ENCODE data around the gene CSTA. TPM values are rescaled to one million over a fixed set of nuclear protein-coding genes. Genes with fewer than 3 reads are reported as not detected.

The CSTA gene
- total RNA-seq, 1 experiment from 2014 or later = not detected

DNA sequence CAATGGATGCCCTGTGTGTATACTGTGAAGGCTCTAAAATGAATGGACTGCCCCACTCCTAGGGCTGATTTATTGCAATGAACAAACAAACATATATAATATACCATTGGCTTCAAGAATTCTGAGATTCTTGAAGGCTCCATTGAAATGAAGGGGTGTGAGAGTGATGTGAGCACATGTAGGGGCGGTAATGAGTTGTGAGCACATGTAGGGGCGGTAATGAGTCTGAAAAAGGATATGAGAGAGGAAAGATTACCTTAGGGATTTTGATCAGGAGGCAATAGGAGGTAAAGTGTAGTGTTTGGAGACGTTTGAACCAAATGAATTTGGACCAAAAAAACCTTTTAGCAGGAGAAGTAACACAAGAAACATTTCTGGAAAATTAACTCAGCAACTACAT is 62.7 kb downstream of the CSTA start:
- H3K9ac ChIP-seq (ENCODE audit: low read length) = no peak overlapping the region
- BruUV-seq (replicated peaks) = no TSS peak
- peaks cover 64% of the 10 kb centered on the region for H3K79me2 ChIP-seq (ENCODE audit: low read length)
- no peaks in the 10 kb centered on the region for H3K9me2 ChIP-seq (replicated peaks; ENCODE audit: low read length)
- H2AFZ ChIP-seq (ENCODE audit: low read length) = no peak overlapping the region
- H3K4me1 ChIP-seq (ENCODE audit: insufficient read depth, low read length) = peaks cover 36% of the 10 kb centered on the region
- TF ChIP-seq EZH2 (IDR thresholded peaks at IDR 0.05; ENCODE audit: low read length, unreplicated experiment) = no peak
- TF ChIP-seq, protein P1, sequence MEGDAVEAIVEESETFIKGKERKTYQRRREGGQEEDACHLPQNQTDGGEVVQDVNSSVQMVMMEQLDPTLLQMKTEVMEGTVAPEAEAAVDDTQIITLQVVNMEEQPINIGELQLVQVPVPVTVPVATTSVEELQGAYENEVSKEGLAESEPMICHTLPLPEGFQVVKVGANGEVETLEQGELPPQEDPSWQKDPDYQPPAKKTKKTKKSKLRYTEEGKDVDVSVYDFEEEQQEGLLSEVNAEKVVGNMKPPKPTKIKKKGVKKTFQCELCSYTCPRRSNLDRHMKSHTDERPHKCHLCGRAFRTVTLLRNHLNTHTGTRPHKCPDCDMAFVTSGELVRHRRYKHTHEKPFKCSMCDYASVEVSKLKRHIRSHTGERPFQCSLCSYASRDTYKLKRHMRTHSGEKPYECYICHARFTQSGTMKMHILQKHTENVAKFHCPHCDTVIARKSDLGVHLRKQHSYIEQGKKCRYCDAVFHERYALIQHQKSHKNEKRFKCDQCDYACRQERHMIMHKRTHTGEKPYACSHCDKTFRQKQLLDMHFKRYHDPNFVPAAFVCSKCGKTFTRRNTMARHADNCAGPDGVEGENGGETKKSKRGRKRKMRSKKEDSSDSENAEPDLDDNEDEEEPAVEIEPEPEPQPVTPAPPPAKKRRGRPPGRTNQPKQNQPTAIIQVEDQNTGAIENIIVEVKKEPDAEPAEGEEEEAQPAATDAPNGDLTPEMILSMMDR (conservative IDR thresholded peaks at IDR 0.05; ENCODE audit: low read depth, low read length) = no peak
- no peak for TF ChIP-seq EZH2phosphoT487 (IDR thresholded peaks at IDR 0.05; ENCODE audit: borderline replicate concordance, low read length)
- no peak overlapping the region for H3K4me2 ChIP-seq (ENCODE audit: low read length)
- ATAC-seq (no peak), DNase-seq (no peak)
- POLR2A ChIA-PET (ENCODE audit: unreplicated experiment) = no interaction called here
- no peaks in the 10 kb centered on the region for H3K27me3 ChIP-seq (ENCODE audit: low read length)
- CTCF ChIA-PET = no interaction called here
- intact Hi-C loops (cut with micrococcal nuclease) = no loop called here
- no peaks in the 10 kb centered on the region for H4K20me1 ChIP-seq (ENCODE audit: low read length)
- no peaks in the 10 kb centered on the region for H3K9me3 ChIP-seq (ENCODE audit: low read length)
- no peak overlapping the region for H3K27ac ChIP-seq (ENCODE audit: low read length)
- no peak overlapping the region for H3K4me3 ChIP-seq (ENCODE audit: low read length)
- H3K36me3 ChIP-seq (ENCODE audit: low read depth, low read length) = peaks cover 9% of the 10 kb centered on the region; the same call in 1 of the 2 replicates
- H3F3A ChIP-seq (ENCODE audit: low read length, unreplicated experiment) = no peaks in the 10 kb centered on the region

DNA sequence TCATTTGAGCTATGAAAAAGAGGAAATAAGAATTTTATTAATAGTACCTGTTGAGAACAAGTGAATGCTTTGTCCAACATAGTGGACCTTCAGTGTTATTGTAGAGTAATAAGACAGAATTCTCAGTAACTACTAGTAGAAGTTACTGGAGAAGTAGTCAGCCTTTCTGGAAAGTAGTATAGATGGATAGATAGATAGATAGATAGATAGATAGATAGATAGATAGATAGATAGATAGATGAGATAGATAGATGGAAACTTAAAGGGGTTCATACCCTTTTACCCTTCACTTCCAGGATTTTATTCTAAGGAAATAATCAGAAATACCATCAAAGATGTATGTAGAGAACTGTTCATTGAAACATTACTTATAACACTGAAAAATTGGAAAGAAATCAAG is 64.1 kb downstream of the CSTA start:
- H3K4me1 ChIP-seq (ENCODE audit: insufficient read depth, low read length) = peaks cover 29% of the 10 kb centered on the region
- H3K9me2 ChIP-seq (replicated peaks; ENCODE audit: low read length) = no peaks in the 10 kb centered on the region
- no peak for TF ChIP-seq EZH2 (IDR thresholded peaks at IDR 0.05; ENCODE audit: low read length, unreplicated experiment)
- H3K9me3 ChIP-seq (ENCODE audit: low read length) = no peaks in the 10 kb centered on the region
- CTCF ChIA-PET = no interaction called here
- POLR2A ChIA-PET (ENCODE audit: unreplicated experiment) = no interaction called here
- peaks cover 55% of the 10 kb centered on the region for H3K79me2 ChIP-seq (ENCODE audit: low read length)
- no peak overlapping the region for H2AFZ ChIP-seq (ENCODE audit: low read length)
- no TSS peak for BruUV-seq (replicated peaks)
- no peaks in the 10 kb centered on the region for H4K20me1 ChIP-seq (ENCODE audit: low read length)
- ATAC-seq = no peak
- H3K36me3 ChIP-seq (ENCODE audit: low read depth, low read length) = peaks cover 13% of the 10 kb centered on the region; the same call in 1 of the 2 replicates
- H3K27ac ChIP-seq (ENCODE audit: low read length) = no peak overlapping the region
- H3K4me2 ChIP-seq (ENCODE audit: low read length) = no peak overlapping the region
- DNase-seq = no peak
- no peak overlapping the region for H3K4me3 ChIP-seq (ENCODE audit: low read length)
- H3K27me3 ChIP-seq (ENCODE audit: low read length) = no peaks in the 10 kb centered on the region
- intact Hi-C loops (cut with micrococcal nuclease) = no loop called here
- H3F3A ChIP-seq (ENCODE audit: low read length, unreplicated experiment) = no peaks in the 10 kb centered on the region
- no peak overlapping the region for H3K9ac ChIP-seq (ENCODE audit: low read length)

DNA sequence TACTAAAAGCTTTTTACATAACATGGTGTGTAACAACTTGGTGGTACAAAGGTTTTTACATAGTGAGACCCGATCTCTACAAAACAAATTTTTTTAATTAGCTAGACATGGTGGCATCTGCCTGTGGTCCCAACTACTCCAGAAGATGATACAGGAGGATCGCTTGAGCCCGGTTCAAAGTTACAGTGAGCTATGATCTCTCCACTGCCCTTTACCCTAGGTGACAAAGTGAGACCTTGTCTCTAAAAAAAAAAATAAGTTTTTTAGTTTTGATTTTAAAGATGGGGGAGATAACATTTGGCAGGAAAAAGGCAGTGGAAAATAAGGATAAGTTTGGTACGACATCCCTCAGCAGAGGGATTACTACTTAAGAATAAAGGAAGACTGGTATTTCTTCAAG is 64.8 kb downstream of the CSTA start:
- Histone ChIP-seq H3K4me1 (ENCODE audit: insufficient read depth, low read length) (peaks cover 29% of the 10 kb centered on the region), H3F3A (ENCODE audit: low read length, unreplicated experiment) (no peaks in the 10 kb centered on the region), H4K20me1 (ENCODE audit: low read length) (no peaks in the 10 kb centered on the region), H3K27ac (ENCODE audit: low read length) (no peak overlapping the region), H3K9me2 (replicated peaks; ENCODE audit: low read length) (no peaks in the 10 kb centered on the region), H3K36me3 (ENCODE audit: low read depth, low read length) (peaks cover 16% of the 10 kb centered on the region; the same call in 1 of the 2 replicates), H3K4me3 (ENCODE audit: low read length) (no peak overlapping the region), H3K9ac (ENCODE audit: low read length) (no peak overlapping the region), H2AFZ (ENCODE audit: low read length) (no peak overlapping the region), H3K27me3 (ENCODE audit: low read length) (no peaks in the 10 kb centered on the region), H3K4me2 (ENCODE audit: low read length) (no peak overlapping the region), H3K79me2 (ENCODE audit: low read length) (peaks cover 48% of the 10 kb centered on the region), H3K9me3 (ENCODE audit: low read length) (no peaks in the 10 kb centered on the region)
- ATAC-seq (no peak), DNase-seq (no peak)
- BruUV-seq (replicated peaks) = no TSS peak
- intact Hi-C loops (cut with micrococcal nuclease) = loop anchor here (5.0 kb wide), 1 partner anchor 287 kb away; no protein-coding TSS in a partner anchor
- POLR2A ChIA-PET (ENCODE audit: unreplicated experiment) = no interaction called here
- CTCF ChIA-PET = no interaction called here
- TF ChIP-seq, protein P1 (conservative IDR thresholded peaks at IDR 0.05; ENCODE audit: low read depth, low read length) = no peak
- TF ChIP-seq EZH2 (IDR thresholded peaks at IDR 0.05; ENCODE audit: low read length, unreplicated experiment) = no peak
- TF ChIP-seq EZH2phosphoT487 (IDR thresholded peaks at IDR 0.05; ENCODE audit: borderline replicate concordance, low read length) = no peak

All from PC-3 (cell line).